OCI-M2 (cell line): ENCODE results near the gene LSAMP.

ENCODE experiments used
- DNase-seq: peaks from one replicate; lab custom pipeline; 2025; ENCODE audit not compliant: unreplicated experiment; lab: John Stamatoyannopoulos, UW

The LSAMP gene

GRCh38 chr3:116032176-116032575 is 413.1 kb downstream of the LSAMP start:
- no peak for DNase-seq

GRCh38 chr3:116030131-116030850 is 415.0 kb downstream of the LSAMP start:
- DNase-seq, result no peak

- no peak for DNase-seq
Measured at GRCh38 chr3:116029266-116029665, 416.0 kb downstream of the LSAMP start.

GRCh38 chr3:116028157-116028556 is 417.1 kb downstream of the LSAMP start:
- no peak for DNase-seq

GRCh38 chr3:116020989-116021388 is 424.3 kb downstream of the LSAMP start:
- DNase-seq, result no peak

- no peak for DNase-seq
Measured at GRCh38 chr3:116020495-116020894, 424.8 kb downstream of the LSAMP start.

- DNase-seq, result no peak
Measured at GRCh38 chr3:116019254-116019763, 426.0 kb downstream of the LSAMP start.

GRCh38 chr3:116018646-116019045 is 426.6 kb downstream of the LSAMP start:
- DNase-seq, result no peak

GRCh38 chr3:116015931-116016330 is 429.4 kb downstream of the LSAMP start:
- DNase-seq, result no peak

- DNase-seq, result no peak
Measured at GRCh38 chr3:116007000-116007399, 438.3 kb downstream of the LSAMP start.

- no peak for DNase-seq
Measured at GRCh38 chr3:116005404-116005803, 439.9 kb downstream of the LSAMP start.

- DNase-seq, result no peak
Measured at GRCh38 chr3:116002235-116002634, 443.1 kb downstream of the LSAMP start.

- DNase-seq, result no peak
Measured at GRCh38 chr3:116001151-116001621, 444.1 kb downstream of the LSAMP start.

- no peak for DNase-seq
Measured at GRCh38 chr3:116000311-116000710, 445.0 kb downstream of the LSAMP start.

GRCh38 chr3:115999613-116000012 is 445.7 kb downstream of the LSAMP start:
- DNase-seq, result no peak

GRCh38 chr3:115999001-115999585 is 446.2 kb downstream of the LSAMP start:
- DNase-seq, result no peak

GRCh38 chr3:115996420-115997108 is 448.7 kb downstream of the LSAMP start:
- DNase-seq, result no peak

GRCh38 chr3:115990669-115991068 is 454.6 kb downstream of the LSAMP start:
- no peak for DNase-seq

- no peak for DNase-seq
Measured at GRCh38 chr3:115989684-115990421, 455.4 kb downstream of the LSAMP start.

GRCh38 chr3:115986555-115987207 is 458.6 kb downstream of the LSAMP start:
- DNase-seq, result no peak

GRCh38 chr3:115982629-115983028 is 462.7 kb downstream of the LSAMP start:
- DNase-seq, result no peak
